Duodenal mucosa (tissue), 2 donors: ENCODE data around the gene SLMAP.

Source experiments
- H3K27ac ChIP-seq: one replicate; pipeline ENCODE4 v1.7.0; 2013; ENCODE audit warnings: low read depth, low read length
- H3K27me3 ChIP-seq, 2 donors: one replicate each; pipeline ENCODE4 v1.7.0; 2013; ENCODE audit warnings: low read length in 2 of 2, control low read depth in 1 of 2; ENCODE audit not compliant: insufficient read depth in 2 of 2, control insufficient read depth in 1 of 2
- H3K36me3 ChIP-seq, 2 donors: one replicate each; pipeline ENCODE4 v1.7.0; 2013; ENCODE audit warnings: low read length in 2 of 2, control low read depth in 1 of 2; ENCODE audit not compliant: insufficient read depth in 2 of 2, control insufficient read depth in 1 of 2
- H3K4me1 ChIP-seq, 2 donors: one replicate each; pipeline ENCODE4 v1.7.0; 2013; ENCODE audit warnings: low read length in 2 of 2, control low read depth in 1 of 2; ENCODE audit not compliant: insufficient read depth in 2 of 2, control insufficient read depth in 1 of 2
- H3K4me3 ChIP-seq, 2 donors: one replicate each; pipeline ENCODE4 v1.7.0; 2013; ENCODE audit warnings: low read length in 2 of 2, low read depth in 1 of 2
- H3K9ac ChIP-seq, 2 donors: one replicate each; pipeline ENCODE4 v1.7.0; 2013; ENCODE audit warnings: low read length in 2 of 2, low read depth in 1 of 2
- H3K9me3 ChIP-seq, 2 donors: one replicate each; pipeline ENCODE4 v1.7.0; 2013; ENCODE audit warnings: low read length in 2 of 2, control low read depth in 1 of 2; ENCODE audit not compliant: control insufficient read depth in 1 of 2

SLMAP gene

DNA sequence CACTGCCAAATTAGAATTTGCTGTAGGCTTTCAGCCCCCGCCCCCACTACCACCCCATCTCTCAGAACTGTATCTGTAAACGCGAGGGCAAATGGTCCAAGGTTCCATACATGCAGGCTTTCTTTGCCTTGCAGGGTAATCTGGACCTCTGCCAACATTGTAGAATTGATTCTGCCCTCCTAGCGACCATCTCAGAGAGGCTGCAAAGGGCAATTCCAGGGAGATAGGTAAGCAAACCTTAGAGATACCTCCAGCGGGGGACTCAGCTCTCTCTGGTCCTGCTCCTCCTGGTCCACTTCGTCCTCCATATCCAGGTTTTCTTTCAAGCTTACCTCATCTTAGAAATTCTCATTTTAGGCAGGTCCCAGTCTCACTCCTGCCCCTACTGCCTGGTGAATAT is 64.4 kb downstream of the SLMAP start:
- H3K9me3 ChIP-seq, result no peaks in the 10 kb centered on the region
- H3K4me3 ChIP-seq, result no peak overlapping the region
- no peaks in the 10 kb centered on the region for H3K36me3 ChIP-seq
- H3K9ac ChIP-seq, result no peak overlapping the region
- H3K4me1 ChIP-seq, result peaks cover 0 to 16% of the 10 kb centered on the region in 2 donors
- H3K27ac ChIP-seq, result no peak overlapping the region
- H3K27me3 ChIP-seq, result no peaks in the 10 kb centered on the region

DNA sequence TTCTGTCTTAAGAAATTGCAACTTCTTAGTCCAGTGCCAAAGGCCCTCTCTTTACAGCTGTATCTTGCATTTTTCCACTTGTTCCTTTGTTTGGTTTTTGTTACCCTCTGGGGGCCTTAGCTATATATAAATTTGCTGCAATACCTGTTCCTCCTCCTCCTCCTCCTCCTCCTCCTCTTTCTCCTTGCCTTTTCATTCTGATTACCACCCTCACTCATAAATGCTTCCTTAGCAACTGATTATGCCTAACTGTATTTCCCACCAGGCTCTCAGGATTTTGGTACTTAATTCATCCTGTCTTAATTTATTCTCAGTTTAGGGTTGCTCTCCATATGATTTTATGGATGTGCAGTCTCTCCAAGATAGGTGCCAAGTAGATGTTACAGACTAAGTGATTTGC is 65.7 kb downstream of the SLMAP start:
- Histone ChIP-seq H3K27ac (no peak overlapping the region), H3K36me3 (no peaks in the 10 kb centered on the region), H3K4me1 (peaks cover 0 to 19% of the 10 kb centered on the region in 2 donors)

GRCh38 chr3:57822686-57823085 is 66.6 kb downstream of the SLMAP start:
- H3K9ac ChIP-seq, result no peak overlapping the region
- peaks cover 3 to 28% of the 10 kb centered on the region in 2 donors for H3K4me1 ChIP-seq
- H3K9me3 ChIP-seq, result no peaks in the 10 kb centered on the region
- no peaks in the 10 kb centered on the region for H3K36me3 ChIP-seq
- no peak overlapping the region for H3K27ac ChIP-seq
- no peak overlapping the region for H3K4me3 ChIP-seq
- no peaks in the 10 kb centered on the region for H3K27me3 ChIP-seq

More for the DNA sequence above, 65.7 kb downstream of the SLMAP start:
- no peak overlapping the region for H3K4me3 ChIP-seq
- no peak overlapping the region for H3K9ac ChIP-seq
- H3K9me3 ChIP-seq, result no peaks in the 10 kb centered on the region
- H3K27me3 ChIP-seq, result no peaks in the 10 kb centered on the region

DNA sequence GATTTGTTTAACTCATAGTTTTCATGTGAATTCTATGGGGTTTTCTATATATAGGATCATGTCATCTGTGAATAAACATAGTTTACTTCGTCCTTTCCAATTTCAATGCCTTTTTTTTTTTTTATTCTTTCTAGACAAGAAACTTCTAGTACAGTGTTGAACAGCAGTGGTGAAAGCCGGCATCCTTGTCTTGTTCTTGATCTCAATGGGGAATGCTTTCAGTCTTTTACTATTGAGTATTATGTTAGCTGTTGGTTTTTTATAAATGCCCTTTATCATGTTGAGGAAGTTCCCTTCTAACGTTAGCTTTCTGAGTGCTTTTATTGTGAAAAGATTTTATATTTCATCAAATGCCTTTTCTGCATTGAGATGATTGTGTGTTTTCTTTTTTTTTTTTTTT is 69.0 kb downstream of the SLMAP start:
- Histone ChIP-seq H3K9me3 (no peaks in the 10 kb centered on the region), H3K4me1 (peaks cover 6 to 27% of the 10 kb centered on the region in 2 donors), H3K27me3 (no peaks in the 10 kb centered on the region), H3K9ac (no peak overlapping the region), H3K27ac (no peak overlapping the region), H3K36me3 (no peaks in the 10 kb centered on the region), H3K4me3 (no peak overlapping the region)

DNA sequence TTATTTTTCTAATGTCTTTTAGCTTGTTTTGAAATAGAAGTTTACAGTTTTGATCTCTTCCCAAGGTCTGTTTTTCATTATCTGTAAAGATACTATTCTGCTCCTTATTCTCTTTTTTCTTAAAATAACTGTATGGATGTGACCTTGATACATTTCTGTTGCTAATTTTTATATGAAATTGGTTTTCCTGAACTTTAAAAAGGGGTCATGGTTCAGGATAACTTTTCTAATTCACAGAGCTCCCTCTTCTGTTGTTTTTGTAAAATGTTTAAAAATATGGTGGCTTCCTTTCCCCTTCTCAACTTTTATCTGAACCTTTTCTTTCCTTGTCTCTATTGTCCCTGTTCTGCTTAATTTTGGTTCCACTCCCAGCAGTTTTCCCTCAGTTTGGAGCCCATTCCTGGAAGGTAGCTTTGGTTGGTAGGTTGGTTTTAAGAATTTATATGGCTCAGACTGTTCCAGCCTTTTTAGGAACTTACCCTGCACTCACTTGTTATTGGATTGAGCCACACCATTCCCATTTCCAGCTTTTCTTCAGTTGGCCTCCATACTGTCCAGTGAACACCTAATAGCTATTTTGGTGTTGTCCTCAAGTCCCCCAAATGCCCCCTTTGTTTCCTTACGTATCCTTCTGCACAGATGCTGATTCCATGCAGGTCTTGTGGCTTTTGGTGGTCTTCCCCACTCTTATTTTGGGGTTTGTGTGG is 70.3 kb downstream of the SLMAP start:
- no peak overlapping the region for H3K27ac ChIP-seq
- no peak overlapping the region for H3K4me3 ChIP-seq
- peaks cover 6 to 22% of the 10 kb centered on the region in 2 donors for H3K4me1 ChIP-seq
- peaks cover 0 to 1% of the 10 kb centered on the region in 2 donors for H3K36me3 ChIP-seq
- no peaks in the 10 kb centered on the region for H3K27me3 ChIP-seq
- H3K9me3 ChIP-seq, result no peaks in the 10 kb centered on the region
- H3K9ac ChIP-seq, result no peak overlapping the region

DNA sequence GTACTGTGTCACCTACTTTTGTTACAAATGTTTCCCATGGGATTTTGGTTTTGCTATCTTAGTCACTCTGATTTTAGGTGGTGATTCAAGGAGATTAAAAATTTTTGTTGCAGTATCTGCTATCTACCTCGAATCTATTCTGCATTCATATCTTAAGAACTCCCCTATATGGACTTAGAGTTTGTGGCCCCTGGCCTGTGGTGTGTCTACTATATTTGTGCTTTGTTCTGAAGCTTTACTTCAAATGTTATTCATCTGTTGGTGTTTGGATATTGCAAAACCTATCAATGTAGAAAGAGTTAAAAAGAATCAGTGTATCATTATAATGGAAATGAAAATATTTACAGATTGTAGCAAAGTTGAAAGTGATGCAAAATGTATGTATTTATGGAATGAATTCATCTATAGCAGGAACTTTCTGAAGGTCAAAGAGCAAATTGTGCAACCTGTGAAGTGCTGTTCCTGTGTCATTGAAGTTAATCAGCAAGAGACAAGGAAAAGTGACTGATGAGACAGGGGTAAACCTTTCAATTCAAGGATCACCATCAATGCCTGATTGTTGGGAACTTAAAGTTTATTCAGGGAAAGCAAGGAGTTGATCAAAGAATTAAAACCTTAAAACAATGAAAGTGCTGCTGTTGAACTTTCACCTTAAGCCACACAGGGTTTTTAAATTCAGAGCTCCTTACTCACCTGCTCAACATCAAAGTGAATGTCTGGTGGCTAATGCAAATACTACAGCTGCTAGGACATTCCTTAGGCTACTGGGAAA is 71.0 kb downstream of the SLMAP start:
- no peak overlapping the region for H3K27ac ChIP-seq
- peaks cover 6 to 17% of the 10 kb centered on the region in 2 donors for H3K4me1 ChIP-seq
- H3K4me3 ChIP-seq, result no peak overlapping the region

GRCh38 chr3:57827757-57828156 is 71.6 kb downstream of the SLMAP start:
- H3K36me3 ChIP-seq, result peaks cover 4 to 8% of the 10 kb centered on the region in 2 donors
- H3K4me3 ChIP-seq, result no peak overlapping the region
- no peaks in the 10 kb centered on the region for H3K9me3 ChIP-seq
- H3K27ac ChIP-seq, result no peak overlapping the region
- H3K4me1 ChIP-seq, result peaks cover 6 to 17% of the 10 kb centered on the region in 2 donors
- H3K27me3 ChIP-seq, result no peaks in the 10 kb centered on the region
- H3K9ac ChIP-seq, result no peak overlapping the region

More for the DNA sequence above, 71.0 kb downstream of the SLMAP start:
- H3K9me3 ChIP-seq, result no peaks in the 10 kb centered on the region
- peaks cover 0 to 8% of the 10 kb centered on the region in 2 donors for H3K36me3 ChIP-seq
- no peaks in the 10 kb centered on the region for H3K27me3 ChIP-seq
- no peak overlapping the region for H3K9ac ChIP-seq

- H3K4me3 ChIP-seq, result no peak overlapping the region
- H3K36me3 ChIP-seq, result peaks cover 7 to 8% of the 10 kb centered on the region in 2 donors
- no peaks in the 10 kb centered on the region for H3K9me3 ChIP-seq
- no peak overlapping the region for H3K27ac ChIP-seq
- H3K27me3 ChIP-seq, result no peaks in the 10 kb centered on the region
- H3K9ac ChIP-seq, result no peak overlapping the region
- H3K4me1 ChIP-seq, result peaks cover 5 to 7% of the 10 kb centered on the region in 2 donors
These were observed 76.4 kb downstream of the SLMAP start for GRCh38 chr3:57832486-57832885.

GRCh38 chr3:57832900-57833313 is 76.8 kb downstream of the SLMAP start:
- Histone ChIP-seq H3K27me3 (no peaks in the 10 kb centered on the region), H3K9me3 (no peaks in the 10 kb centered on the region), H3K36me3 (peaks cover 7 to 8% of the 10 kb centered on the region in 2 donors), H3K9ac (no peak overlapping the region), H3K4me1 (peaks cover 1 to 2% of the 10 kb centered on the region in 2 donors), H3K27ac (no peak overlapping the region), H3K4me3 (no peak overlapping the region)

DNA sequence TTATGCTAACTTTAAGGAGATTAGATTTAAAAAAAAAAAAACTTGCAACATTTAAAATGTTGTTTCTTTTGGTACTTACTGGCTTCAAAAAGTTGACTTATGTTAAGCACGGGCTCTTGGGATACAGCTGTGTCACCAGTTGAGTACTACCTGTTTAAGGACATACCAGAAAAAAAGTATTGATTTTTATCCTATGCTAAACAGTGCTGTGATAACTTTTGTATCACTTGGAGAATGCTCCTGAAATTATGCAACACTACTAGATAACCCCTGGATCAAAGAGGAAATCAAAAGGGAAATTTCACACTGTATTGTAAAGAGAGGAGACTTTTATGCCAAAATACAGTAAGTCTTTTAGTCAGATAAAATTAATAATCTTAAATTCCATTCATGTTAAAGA is 77.7 kb downstream of the SLMAP start:
- Histone ChIP-seq H3K9ac (no peak overlapping the region), H3K4me3 (no peak overlapping the region), H3K27ac (no peak overlapping the region), H3K27me3 (no peaks in the 10 kb centered on the region), H3K9me3 (no peaks in the 10 kb centered on the region), H3K4me1 (no peaks in the 10 kb centered on the region), H3K36me3 (peaks cover 7 to 8% of the 10 kb centered on the region in 2 donors)
